Adrenal gland (tissue), 5 donors: Measurements from ENCODE around the gene TDO2.

Source experiments
- POLR2A ChIP-seq, 2 donors: fragments of 450-650 bp; IDR thresholded peaks; one replicate each; pipeline ENCODE4 v1.6.1; 2017; ENCODE audit warnings: antibody characterized with exemption in 2 of 2, mild to moderate bottlenecking in 2 of 2, moderate library complexity in 1 of 2
- TF ChIP-seq, protein P1 (sequence below), 6 experiments: fragments of 450-650 bp in 4 of 6; fragments of 200-600 bp in 2 of 6; sonication (generic) in 1 of 6; IDR thresholded peaks; 1 replicate in 5 of 6; 2 replicates in 1 of 6; pipeline versions ENCODE4 v1.5.1 to v1.8.0; 2016 to 2021; ENCODE audit warnings: antibody characterized with exemption in 6 of 6, mild to moderate bottlenecking in 2 of 6, moderate library complexity in 1 of 6
- donor health status: DM: no; HTN: no; CAD: no.

DNA sequence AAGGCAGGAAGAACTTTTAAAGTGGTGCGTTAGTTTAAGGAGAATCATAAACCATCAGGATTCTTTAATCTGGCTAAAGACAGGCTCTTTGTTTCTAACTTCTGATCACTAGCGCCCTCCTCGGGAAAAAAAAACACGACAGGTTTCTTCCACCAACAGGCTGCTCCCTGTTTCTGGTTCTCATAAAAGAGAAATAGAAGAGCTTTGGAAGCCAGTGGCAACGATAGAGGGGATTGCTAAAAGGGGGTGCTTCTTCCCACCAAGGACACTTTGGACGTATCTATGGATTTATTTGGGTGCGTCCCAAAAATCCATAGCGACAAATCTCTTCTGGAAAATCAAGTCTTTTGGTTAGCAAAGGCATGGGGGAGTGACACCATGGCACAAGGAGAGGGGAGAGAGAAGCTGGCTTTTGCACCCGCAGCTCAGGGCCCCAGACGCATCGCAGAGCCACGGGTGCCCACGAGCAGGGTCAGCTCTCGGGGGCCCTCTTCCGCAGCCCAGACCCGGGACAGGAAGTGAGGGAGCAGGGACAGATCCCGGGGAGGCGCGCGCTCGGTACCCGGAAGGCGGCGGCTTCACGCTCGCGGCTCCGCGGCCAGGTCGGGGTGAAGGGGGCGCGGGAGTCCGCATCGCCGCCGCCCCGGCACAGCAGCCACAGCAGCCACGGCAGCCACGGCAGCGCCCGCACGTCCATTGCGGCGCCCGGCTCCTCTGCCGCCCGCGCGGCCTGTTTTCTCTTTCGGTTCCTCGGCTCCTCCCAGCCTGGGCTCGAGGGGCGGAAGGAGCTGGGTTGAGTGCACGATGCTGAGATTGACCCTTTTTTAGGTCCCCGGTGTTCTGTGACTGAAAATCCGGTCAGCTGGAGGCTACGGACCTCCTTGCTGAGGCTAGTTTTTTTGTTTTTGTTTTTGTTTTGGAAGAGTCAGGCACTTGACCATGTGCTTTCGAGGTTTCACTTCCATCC, 49.9 kb downstream of the TDO2 start, which contains the start of gene CTSO:
- TF ChIP-seq, protein P1, sequence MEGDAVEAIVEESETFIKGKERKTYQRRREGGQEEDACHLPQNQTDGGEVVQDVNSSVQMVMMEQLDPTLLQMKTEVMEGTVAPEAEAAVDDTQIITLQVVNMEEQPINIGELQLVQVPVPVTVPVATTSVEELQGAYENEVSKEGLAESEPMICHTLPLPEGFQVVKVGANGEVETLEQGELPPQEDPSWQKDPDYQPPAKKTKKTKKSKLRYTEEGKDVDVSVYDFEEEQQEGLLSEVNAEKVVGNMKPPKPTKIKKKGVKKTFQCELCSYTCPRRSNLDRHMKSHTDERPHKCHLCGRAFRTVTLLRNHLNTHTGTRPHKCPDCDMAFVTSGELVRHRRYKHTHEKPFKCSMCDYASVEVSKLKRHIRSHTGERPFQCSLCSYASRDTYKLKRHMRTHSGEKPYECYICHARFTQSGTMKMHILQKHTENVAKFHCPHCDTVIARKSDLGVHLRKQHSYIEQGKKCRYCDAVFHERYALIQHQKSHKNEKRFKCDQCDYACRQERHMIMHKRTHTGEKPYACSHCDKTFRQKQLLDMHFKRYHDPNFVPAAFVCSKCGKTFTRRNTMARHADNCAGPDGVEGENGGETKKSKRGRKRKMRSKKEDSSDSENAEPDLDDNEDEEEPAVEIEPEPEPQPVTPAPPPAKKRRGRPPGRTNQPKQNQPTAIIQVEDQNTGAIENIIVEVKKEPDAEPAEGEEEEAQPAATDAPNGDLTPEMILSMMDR (IDR thresholded peaks at IDR 0.05) = peak; percentile 39 to 87 (median 58)
- peak; percentile 48 to 69 for TF ChIP-seq POLR2A (IDR thresholded peaks at IDR 0.05)
